Measurements from ENCODE around the gene ZNF365. TPM values are rescaled to one million over a fixed set of nuclear protein-coding genes. Genes with fewer than 3 reads are reported as not detected.

Gene ZNF365
- total and polyA plus RNA-seq, 2 of the 8 experiments (the other 6 are each of a cell fraction or from before 2014, with no cell fraction given), result 0.41 to 0.43 TPM

DNA sequence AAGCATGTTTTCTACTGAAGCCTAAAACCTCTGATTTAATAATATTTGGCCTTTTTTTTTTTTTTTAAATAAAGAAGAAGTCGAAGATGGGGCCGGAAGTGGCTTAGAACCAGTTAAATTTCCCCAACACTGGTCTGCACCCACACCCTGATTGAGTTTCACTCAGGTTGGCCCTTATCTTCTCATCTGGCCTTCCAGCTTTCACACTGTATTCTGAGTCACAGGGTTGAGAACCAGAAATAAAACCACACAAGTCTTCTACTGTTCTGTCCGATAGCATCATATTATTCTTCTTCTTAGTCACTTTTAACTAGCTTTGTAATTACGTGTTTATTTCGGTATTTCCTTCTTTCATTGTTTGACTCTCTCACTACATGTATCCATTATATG is 9.9 kb downstream of the ZNF365 start (continued):
- TF ChIP-seq CHD7 (IDR thresholded peaks at IDR 0.05; ENCODE audit: insufficient replicate concordance, low read length), result no peak
- TF ChIP-seq RXRA (IDR thresholded peaks at IDR 0.05; ENCODE audit: insufficient read depth, low read depth, low read length), result no peak
- TF ChIP-seq YY1 (IDR thresholded peaks at IDR 0.05; ENCODE audit: low read depth, low read length), result no peak
- TF ChIP-seq SUZ12 (IDR thresholded peaks at IDR 0.05; ENCODE audit: low read length), result no peak

Data from H1 (cell line).